Common myeloid progenitor, CD34-positive (primary cell): ENCODE measurements around the gene ELL.
A peak's percentile ranks its signal among the peaks of the same experiment; 100 is the strongest.

Experiments used
- CTCF ChIA-PET: fragments of 350-600 bp; sonication (Branson Sonifier 250); formaldehyde crosslinking; loops from one replicate; lab custom pipeline; 2021; ENCODE audit warnings: antibody characterized with exemption; lab: Charles Lee
- POLR2A ChIA-PET: fragments of 350-600 bp; sonication (Branson Sonifier 250); formaldehyde crosslinking; loops from one replicate; lab custom pipeline; 2021; ENCODE audit warnings: antibody characterized with exemption; lab: Charles Lee
- DNase-seq, 3 donors: peaks; one replicate each; pipeline versions ENCODE4 v3.0.0 to v3.0.0-alpha.2; 2013
- H3K27ac ChIP-seq, 2 experiments: 1 replicate in 1 of 2; 2 replicates in 1 of 2; pipeline ENCODE4 v1.7.0; 2013; ENCODE audit warnings: inconsistent platforms in 2 of 2, low read length in 2 of 2, mild to moderate bottlenecking in 2 of 2, low read depth in 1 of 2, moderate library complexity in 1 of 2; ENCODE audit not compliant: severe bottlenecking in 2 of 2, insufficient read depth in 1 of 2, poor library complexity in 1 of 2
- H3K27me3 ChIP-seq, 5 experiments: replicated peaks in 2 of 5; 1 replicate in 3 of 5; 2 replicates in 2 of 5; pipeline versions ENCODE4 v1.6.1 to v1.7.0; 2013; ENCODE audit warnings: low read length in 4 of 5, mild to moderate bottlenecking in 2 of 5, moderate library complexity in 2 of 5, inconsistent platforms in 1 of 5; ENCODE audit not compliant: insufficient read depth in 5 of 5, control insufficient read depth in 4 of 5
- H3K36me3 ChIP-seq, 4 experiments: 1 replicate in 2 of 4; 2 replicates in 2 of 4; pipeline versions ENCODE4 v1.6.1 to v1.7.0; 2013; ENCODE audit warnings: low read length in 3 of 4, control low read depth in 1 of 4, mild to moderate bottlenecking in 1 of 4; ENCODE audit not compliant: control insufficient read depth in 4 of 4, insufficient read depth in 4 of 4
- H3K4me1 ChIP-seq, 4 experiments: 1 replicate in 3 of 4; 2 replicates in 1 of 4; pipeline versions ENCODE4 v1.6.1 to v1.7.1; 2013; ENCODE audit warnings: low read length in 3 of 4, mild to moderate bottlenecking in 3 of 4, control low read depth in 1 of 4, inconsistent platforms in 1 of 4, moderate library complexity in 1 of 4; ENCODE audit not compliant: control insufficient read depth in 4 of 4, insufficient read depth in 4 of 4; ENCODE audit errors: control extremely low read depth in 1 of 4
- H3K4me3 ChIP-seq, 7 experiments: 1 replicate in 4 of 7; 2 replicates in 3 of 7; pipeline versions ENCODE4 v1.5.1 to v1.7.0; 2013; ENCODE audit warnings: mild to moderate bottlenecking in 7 of 7, low read length in 6 of 7, moderate library complexity in 6 of 7, inconsistent platforms in 2 of 7, low read depth in 2 of 7, control low read depth in 1 of 7; ENCODE audit not compliant: insufficient read depth in 4 of 7, control insufficient read depth in 1 of 7; ENCODE audit errors: extremely low read depth in 1 of 7
- H3K9me3 ChIP-seq, 5 experiments: 1 replicate in 4 of 5; 2 replicates in 1 of 5; pipeline versions ENCODE4 v1.6.1 to v1.7.1; 2013; ENCODE audit warnings: low read length in 4 of 5, mild to moderate bottlenecking in 2 of 5, inconsistent platforms in 1 of 5, low read depth in 1 of 5, moderate library complexity in 1 of 5; ENCODE audit not compliant: control insufficient read depth in 4 of 5, insufficient read depth in 2 of 5; ENCODE audit errors: control extremely low read depth in 1 of 5
- WGBS: methylation state at CpG from one replicate; pipeline ENCODE4 v1.1.5; 2013; ENCODE audit not compliant: insufficient coverage; 5-methylcytosine and 5-hydroxymethylcytosine counted together

The ELL gene

GRCh38 chr19:18557411-18558201 is 35.7 kb upstream of the ELL start, which contains the start of gene KXD1:
Gene KXD1, plus strand, starts transcription at chr19:18557870. Its CDS starts 4,187 bp downstream, at chr19:18562057.
- H3K4me3 ChIP-seq: peak within 1 kb of the TSS; percentile 55 to 97 (median 93)
- peaks cover 4 to 15% (median 9%) of the 10 kb centered on the region in 4 experiments for H3K36me3 ChIP-seq
- ChIA-PET POLR2A (interaction anchor here (0.7 to 1.8 kb wide), 2 partner anchors 14 to 68 kb away, joined by 3 to 5 read pairs; partner anchors contain the start of gene UBA52), CTCF (interaction anchor here (0.8 to 1.6 kb wide), 7 partner anchors 10 to 119 kb away, joined by 3 to 7 read pairs (median 3); partner anchors contain the start of gene UBA52)
- no peaks in the 10 kb centered on the region for H3K27me3 ChIP-seq
- H3K9me3 ChIP-seq: no peaks in the 10 kb centered on the region
- peak within 1 kb of the TSS; percentile 82 to 94 for H3K27ac ChIP-seq
- 0% methylated on average over 50 of the region's 58 CpGs for WGBS
- peaks cover 5 to 18% (median 11%) of the 10 kb centered on the region in 4 experiments for H3K4me1 ChIP-seq
- peak; percentile 100 for DNase-seq

GRCh38 chr19:18551631-18552030 is 29.8 kb upstream of the ELL start:
- WGBS: 96% methylated on average over 4 of the region's 6 CpGs
- no peaks in the 10 kb centered on the region for H3K9me3 ChIP-seq
- H3K4me3 ChIP-seq: no peak overlapping the region
- H3K36me3 ChIP-seq: no peaks in the 10 kb centered on the region
- no peaks in the 10 kb centered on the region for H3K27me3 ChIP-seq
- no peaks in the 10 kb centered on the region for H3K4me1 ChIP-seq
- ChIA-PET CTCF (interaction anchor here (1.1 kb wide), 1 partner anchor 23 kb away, joined by 3 read pairs; no protein-coding TSS in a partner anchor), POLR2A (interaction anchor here (0.7 kb wide), 1 partner anchor 277 kb away, joined by 12 read pairs; no protein-coding TSS in a partner anchor)
- no peak overlapping the region for H3K27ac ChIP-seq
- DNase-seq: no peak

GRCh38 chr19:18543814-18544475 is 22.1 kb upstream of the ELL start:
- ChIA-PET CTCF (interaction anchor here (0.8 to 2.2 kb wide), 3 partner anchors 10 to 44 kb away, joined by 3 to 6 read pairs (median 6); partner anchors contain the start of gene REX1BD), POLR2A (interaction anchor here (1.2 kb wide), 1 partner anchor 21 kb away, joined by 3 read pairs; no protein-coding TSS in a partner anchor)
- Histone ChIP-seq H3K27ac (peak overlapping the region in 1 of 2 experiments; percentile 66), H3K4me3 (peak overlapping the region in 6 of 7 experiments; percentile 34 to 84 (median 60)), H3K9me3 (no peaks in the 10 kb centered on the region), H3K4me1 (peaks cover 6 to 18% (median 15%) of the 10 kb centered on the region in 4 experiments), H3K36me3 (peaks cover 0 to 26% (median 18%) of the 10 kb centered on the region in 4 experiments), H3K27me3 (no peaks in the 10 kb centered on the region)
- 4% methylated on average over 6 of the region's 12 CpGs for WGBS
- DNase-seq: peak; percentile 85 to 94 (median 91)

GRCh38 chr19:18542941-18543813 is 21.3 kb upstream of the ELL start, which contains the start of gene FKBP8:
Gene FKBP8, minus strand, starts transcription at chr19:18543573. Its CDS starts 1,603 bp downstream, at chr19:18541970.
- ChIA-PET CTCF (interaction anchor here (0.9 to 2.2 kb wide), 4 partner anchors 11 to 46 kb away, joined by 3 to 6 read pairs (median 5); partner anchors contain the start of gene REX1BD), POLR2A (interaction anchor here (0.8 to 1.2 kb wide), 2 partner anchors 20 to 28 kb away, joined by 3 read pairs; partner anchors contain the start of gene UBA52)
- Histone ChIP-seq H3K4me1 (peaks cover 6 to 18% (median 15%) of the 10 kb centered on the region in 4 experiments), H3K36me3 (peaks cover 0 to 30% (median 21%) of the 10 kb centered on the region in 4 experiments), H3K27me3 (no peaks in the 10 kb centered on the region), H3K9me3 (no peaks in the 10 kb centered on the region), H3K27ac (peak within 1 kb of the TSS; percentile 33 to 85), H3K4me3 (peak within 1 kb of the TSS; percentile 44 to 84 (median 67))
- DNase-seq: peak; percentile 84 to 94 (median 94)
- WGBS: 0% methylated on average over 50 of the region's 86 CpGs

GRCh38 chr19:18541992-18542940 is 20.4 kb upstream of the ELL start:
- 70% methylated on average over 2 of the region's 11 CpGs for WGBS
- Histone ChIP-seq H3K9me3 (no peaks in the 10 kb centered on the region), H3K4me3 (peak overlapping the region; percentile 31 to 84 (median 67)), H3K27me3 (no peaks in the 10 kb centered on the region), H3K27ac (peak overlapping the region; percentile 33 to 85), H3K36me3 (peaks cover 0 to 39% (median 30%) of the 10 kb centered on the region in 4 experiments), H3K4me1 (peaks cover 6 to 18% (median 15%) of the 10 kb centered on the region in 4 experiments)
- CTCF ChIA-PET: interaction anchor here (0.9 to 1.4 kb wide), 2 partner anchors 44 to 47 kb away, joined by 3 to 4 read pairs; partner anchors contain the start of gene REX1BD
- POLR2A ChIA-PET: interaction anchor here (0.8 kb wide), 1 partner anchor 29 kb away, joined by 3 read pairs; the partner anchor contains the start of gene UBA52
- DNase-seq: peak in 2 of 3 donors; percentile 10 to 24
